GM23338 (cell line): ENCODE results near the gene PHF10. TPM values are rescaled to one million over a fixed set of nuclear protein-coding genes. Genes with fewer than 3 reads are reported as not detected.

Source experiments
- ATAC-seq: fragments of 200-7000 bp; cut with Tn5 transposase; 3 replicates; pipeline ENCODE4 v1.9.1; 2020
- DNase-seq: peaks from one replicate; pipeline ENCODE4 v3.0.0-alpha.2; 2015; ENCODE audit warnings: low spot score
- H2AFZ ChIP-seq: fragments of 200-600 bp; sonication (generic); 2 replicates; pipeline ENCODE4 v1.8.0; 2016; ENCODE audit warnings: antibody characterized with exemption, mild to moderate bottlenecking, moderate library complexity
- H3F3A ChIP-seq: fragments of 200-600 bp; sonication (generic); replicated peaks from 2 replicates; pipeline ENCODE4 v1.8.0; 2017; ENCODE audit warnings: antibody characterized with exemption, mixed run types, low read depth
- H3K27ac ChIP-seq: fragments of 200-600 bp; sonication (generic); 2 replicates; pipeline ENCODE4 v1.6.1; 2016; ENCODE audit warnings: low read depth
- H3K27me3 ChIP-seq: fragments of 200-600 bp; sonication (generic); 2 replicates; pipeline ENCODE4 v1.8.0; 2016; ENCODE audit warnings: mild to moderate bottlenecking, mixed run types, moderate library complexity; ENCODE audit not compliant: insufficient read depth
- H3K36me3 ChIP-seq: fragments of 200-600 bp; sonication (generic); 2 replicates; pipeline ENCODE4 v1.8.0; 2016; ENCODE audit warnings: mild to moderate bottlenecking; ENCODE audit not compliant: insufficient read depth
- H3K4me1 ChIP-seq: fragments of 200-600 bp; sonication (generic); 2 replicates; pipeline ENCODE4 v1.8.0; 2016; ENCODE audit warnings: mild to moderate bottlenecking, moderate library complexity; ENCODE audit not compliant: insufficient read depth
- H3K4me2 ChIP-seq: fragments of 200-600 bp; sonication (generic); 2 replicates; pipeline ENCODE4 v1.7.1; 2017; ENCODE audit warnings: mixed run types
- H3K4me3 ChIP-seq: fragments of 200-600 bp; sonication (generic); 2 replicates; pipeline ENCODE4 v1.6.1; 2016; ENCODE audit warnings: mixed run types
- H3K79me2 ChIP-seq: fragments of 200-600 bp; sonication (generic); replicated peaks from 2 replicates; pipeline ENCODE4 v1.8.0; 2017; ENCODE audit warnings: mild to moderate bottlenecking; ENCODE audit not compliant: insufficient read depth
- H3K9me2 ChIP-seq: fragments of 200-600 bp; sonication (generic); 2 replicates; pipeline ENCODE4 v1.8.0; 2017; ENCODE audit not compliant: insufficient read depth
- H4K20me1 ChIP-seq: fragments of 200-600 bp; sonication (generic); replicated peaks from 2 replicates; pipeline ENCODE4 v1.8.0; 2017; ENCODE audit warnings: mild to moderate bottlenecking; ENCODE audit not compliant: insufficient read depth
- H3K27ac Mint-ChIP-seq: 2 replicates; pipeline ENCODE4 v1.8.0; 2020; ENCODE audit warnings: inconsistent platforms, mild to moderate bottlenecking, moderate library complexity, mixed read lengths
- H3K27me3 Mint-ChIP-seq: 3 replicates; pipeline ENCODE4 v1.8.0; 2022; ENCODE audit warnings: low read depth, mild to moderate bottlenecking, moderate library complexity, mixed read lengths, inconsistent platforms; ENCODE audit not compliant: insufficient read depth, poor library complexity
- H3K36me3 Mint-ChIP-seq: 3 replicates; pipeline ENCODE4 v1.8.0; 2021; ENCODE audit warnings: low read depth, mild to moderate bottlenecking, inconsistent platforms, moderate library complexity, mixed read lengths
- H3K4me1 Mint-ChIP-seq: 3 replicates; pipeline ENCODE4 v1.8.0; 2020; ENCODE audit warnings: mild to moderate bottlenecking, inconsistent platforms, mixed read lengths
- H3K4me3 Mint-ChIP-seq: 3 replicates; pipeline ENCODE4 v1.8.0; 2021; ENCODE audit warnings: moderate library complexity, mild to moderate bottlenecking, inconsistent platforms, mixed read lengths
- H3K9me3 Mint-ChIP-seq: 3 replicates; pipeline ENCODE4 v1.8.0; 2020; ENCODE audit warnings: moderate library complexity, mild to moderate bottlenecking, inconsistent platforms, mixed read lengths
- ETS1 ChIP-seq: IDR thresholded peaks from 2 replicates; pipeline ENCODE4 v1.6.1; 2016; ENCODE audit warnings: antibody characterized with exemption
- JUNB ChIP-seq: IDR thresholded peaks from one replicate; pipeline ENCODE4 v1.6.1; 2016; ENCODE audit warnings: antibody characterized with exemption; ENCODE audit not compliant: unreplicated experiment
- POLR2AphosphoS5 ChIP-seq: IDR thresholded peaks from 2 replicates; pipeline ENCODE4 v1.6.1; 2016; ENCODE audit warnings: antibody characterized with exemption, low read depth
- REST ChIP-seq: IDR thresholded peaks from one replicate; pipeline ENCODE4 v1.6.1; 2018; ENCODE audit warnings: antibody characterized with exemption; ENCODE audit not compliant: unreplicated experiment
- STAT1 ChIP-seq: IDR thresholded peaks from one replicate; pipeline ENCODE4 v1.6.1; 2016; ENCODE audit warnings: antibody characterized with exemption; ENCODE audit not compliant: unreplicated experiment
- ZNF114 ChIP-seq: fragments of 250-450 bp; sonication (Bioruptor Pico); IDR thresholded peaks from 2 replicates; pipeline ENCODE4 v1.5.0; 2020; ENCODE audit warnings: mild to moderate bottlenecking, moderate library complexity
- ZNF331 ChIP-seq: fragments of 250-450 bp; sonication (Bioruptor Pico); IDR thresholded peaks from 2 replicates; pipeline ENCODE4 v1.5.0; 2020; ENCODE audit warnings: low read depth, mild to moderate bottlenecking, moderate library complexity
- ZNF462 ChIP-seq: fragments of 250-450 bp; sonication (Bioruptor Pico); IDR thresholded peaks from 2 replicates; pipeline ENCODE4 v1.5.0; 2020; ENCODE audit warnings: mild to moderate bottlenecking, moderate library complexity
- polyA plus RNA-seq: library from polyadenylated mRNA; unstranded; fragments of >200 nt; fragmentation: Nextera tagmentation; extraction: Ambion mirVana; gene quantifications from 2 replicates; pipeline ENCODE4 v1.2.1, GENCODE V29; 2016
- total RNA-seq: library from RNA; depleted of rRNA; stranded (reverse); fragments of >200 nt; shearing (Covaris generic); gene quantifications from 2 replicates; pipeline ENCODE4 v1.2.3, GENCODE V29; 2014

Gene PHF10
- total and polyA plus RNA-seq, 2 experiments from 2014 or later, result 16.5 to 44.7 TPM

- Histone ChIP-seq H3K27ac (no peak overlapping the region), H3K9me2 (no peaks in the 10 kb centered on the region), H3K27me3 (no peaks in the 10 kb centered on the region), H3K4me1 (peaks cover 4% of the 10 kb centered on the region; the same call in 1 of the 2 replicates), H2AFZ (no peak overlapping the region), H3K79me2 (no peaks in the 10 kb centered on the region), H4K20me1 (peaks cover 11% of the 10 kb centered on the region; the same call in 1 of the 2 replicates), H3F3A (no peaks in the 10 kb centered on the region), H3K4me2 (no peak overlapping the region), H3K36me3 (peaks cover 25% of the 10 kb centered on the region), H3K4me3 (no peak overlapping the region)
- ATAC-seq (no peak), DNase-seq (no peak)
- Mint-ChIP-seq H3K9me3 (no peaks in the 10 kb centered on the region), H3K4me1 (peaks cover 10% of the 10 kb centered on the region), H3K27me3 (peaks cover 4% of the 10 kb centered on the region), H3K4me3 (no peak overlapping the region), H3K27ac (no peak overlapping the region; the same call in 1 of the 2 replicates), H3K36me3 (peaks cover 77% of the 10 kb centered on the region)
- TF ChIP-seq STAT1 (no peak), ZNF462 (no peak), ZNF114 (CRISPR knock-in tag) (no peak)
Measured at GRCh38 chr6:169666441-169666840, 57.9 kb downstream of the PHF10 start.

GRCh38 chr6:169665289-169665688 lies 59.0 kb downstream of the PHF10 start:
- DNase-seq, result no peak
- Mint-ChIP-seq H3K27me3 (peaks cover 4% of the 10 kb centered on the region), H3K9me3 (no peaks in the 10 kb centered on the region), H3K4me3 (no peak overlapping the region), H3K4me1 (peaks cover 10% of the 10 kb centered on the region), H3K27ac (peak overlapping the region; percentile 84; the same call in 1 of the 2 replicates), H3K36me3 (peaks cover 74% of the 10 kb centered on the region)
- H3K79me2 ChIP-seq, result no peaks in the 10 kb centered on the region
- H3K27me3 ChIP-seq, result no peaks in the 10 kb centered on the region
- no peak for ATAC-seq
- H3K4me1 ChIP-seq, result peaks cover 4% of the 10 kb centered on the region; the same call in 1 of the 2 replicates
- no peak overlapping the region for H3K4me3 ChIP-seq
- H2AFZ ChIP-seq, result no peak overlapping the region
- H3K36me3 ChIP-seq, result peaks cover 18% of the 10 kb centered on the region
- peaks cover 11% of the 10 kb centered on the region; the same call in 1 of the 2 replicates for H4K20me1 ChIP-seq
- H3F3A ChIP-seq, result no peaks in the 10 kb centered on the region
- H3K9me2 ChIP-seq, result no peaks in the 10 kb centered on the region
- H3K27ac ChIP-seq, result no peak overlapping the region
- H3K4me2 ChIP-seq, result no peak overlapping the region
- no peak for TF ChIP-seq JUNB
- TF ChIP-seq ZNF331 (CRISPR knock-in tag), result no peak
- no peak for TF ChIP-seq REST
- no peak for TF ChIP-seq STAT1
- TF ChIP-seq ETS1, result no peak
- no peak for TF ChIP-seq ZNF114 (CRISPR knock-in tag)
- no peak for TF ChIP-seq POLR2AphosphoS5
